ENCODE data around the gene CHST11.
A peak's percentile ranks its signal among the peaks of the same experiment; 100 is the strongest.

Gene CHST11

GRCh38 chr12:104729091-104729490 is 272.3 kb downstream of the CHST11 start:
- no peak for TF ChIP-seq CTCF (IDR thresholded peaks at IDR 0.05; ENCODE audit: borderline replicate concordance, control extremely low read depth, extremely low read depth, insufficient read depth, missing control alignments)
- in situ Hi-C loops (cut with MboI; ENCODE audit: low sequenced_read_pairs, unreplicated experiment), result no loop called here
- DNase-seq (ENCODE audit: low spot score), result no peak

GRCh38 chr12:104729610-104730446 is 273.1 kb downstream of the CHST11 start:
- DNase-seq (ENCODE audit: low spot score), result no peak
- no peak for TF ChIP-seq CTCF (IDR thresholded peaks at IDR 0.05; ENCODE audit: borderline replicate concordance, control extremely low read depth, extremely low read depth, insufficient read depth, missing control alignments)
- in situ Hi-C loops (cut with MboI; ENCODE audit: low sequenced_read_pairs, unreplicated experiment), result no loop called here

GRCh38 chr12:104730763-104731162 is 274.0 kb downstream of the CHST11 start:
- in situ Hi-C loops (cut with MboI; ENCODE audit: low sequenced_read_pairs, unreplicated experiment), result no loop called here
- no peak for DNase-seq (ENCODE audit: low spot score)
- no peak for TF ChIP-seq CTCF (IDR thresholded peaks at IDR 0.05; ENCODE audit: borderline replicate concordance, control extremely low read depth, extremely low read depth, insufficient read depth, missing control alignments)

GRCh38 chr12:104733717-104734175 is 277.0 kb downstream of the CHST11 start:
- peak; percentile 63 for DNase-seq (ENCODE audit: low spot score)
- in situ Hi-C loops (cut with MboI; ENCODE audit: low sequenced_read_pairs, unreplicated experiment), result no loop called here
- TF ChIP-seq CTCF (IDR thresholded peaks at IDR 0.05; ENCODE audit: borderline replicate concordance, control extremely low read depth, extremely low read depth, insufficient read depth, missing control alignments), result no peak

GRCh38 chr12:104734541-104735095 is 277.9 kb downstream of the CHST11 start:
- TF ChIP-seq CTCF (IDR thresholded peaks at IDR 0.05; ENCODE audit: borderline replicate concordance, control extremely low read depth, extremely low read depth, insufficient read depth, missing control alignments), result no peak
- no peak for DNase-seq (ENCODE audit: low spot score)
- in situ Hi-C loops (cut with MboI; ENCODE audit: low sequenced_read_pairs, unreplicated experiment), result no loop called here

GRCh38 chr12:104735801-104736200 is 279.1 kb downstream of the CHST11 start:
- in situ Hi-C loops (cut with MboI; ENCODE audit: low sequenced_read_pairs, unreplicated experiment), result no loop called here
- no peak for DNase-seq (ENCODE audit: low spot score)
- no peak for TF ChIP-seq CTCF (IDR thresholded peaks at IDR 0.05; ENCODE audit: borderline replicate concordance, control extremely low read depth, extremely low read depth, insufficient read depth, missing control alignments)
